Right cardiac atrium (tissue), 5 donors: ENCODE data around the gene OR5M11. TPM values are rescaled to one million over a fixed set of nuclear protein-coding genes. Genes with fewer than 3 reads are reported as not detected.
"Not testable (repeated sequence)": the region's sequence is repeated elsewhere in the genome, so short reads cannot be mapped to it uniquely, and the experiment has no call there.

Experiments used
- ATAC-seq, 2 donors: fragments of 200-7000 bp; cut with Tn5 transposase; one replicate each; pipeline versions ENCODE4 v1.8.0 to v1.9.1; 2020; ENCODE audit warnings: moderate library complexity in 2 of 2, mild to moderate bottlenecking in 1 of 2
- DNase-seq, 3 donors: peaks; one replicate each; pipeline ENCODE4 v3.0.0-alpha.2; 2020
- H3K27ac ChIP-seq: one replicate; pipeline ENCODE4 v1.5.1; 2013; ENCODE audit warnings: mild to moderate bottlenecking, low read length, control low read depth, moderate library complexity
- H3K27me3 ChIP-seq: one replicate; pipeline ENCODE4 v1.6.1; 2013; ENCODE audit not compliant: control insufficient read depth, insufficient read depth
- H3K4me1 ChIP-seq: one replicate; pipeline ENCODE4 v1.6.1; 2013; ENCODE audit warnings: low read length; ENCODE audit not compliant: control insufficient read depth, insufficient read depth
- H3K4me3 ChIP-seq: one replicate; pipeline ENCODE4 v1.5.1; 2013; ENCODE audit warnings: low read length, control low read depth
- H3K9me3 ChIP-seq: one replicate; pipeline ENCODE4 v1.6.1; 2013; ENCODE audit warnings: low read length; ENCODE audit not compliant: control insufficient read depth
- WGBS: extraction: QIAGEN DNeasy Blood & Tissue Kit; methylation state at CpG from one replicate; pipeline ENCODE4 v1.1.7; 2013; 5-methylcytosine and 5-hydroxymethylcytosine counted together
- intact Hi-C, 4 donors: fragments of 100-400 bp; cut with DNase I; formaldehyde crosslinking; loops; one replicate each; pipeline versions ENCODE4 v1.11.0 to v1.14.0; 2022 to 2023
- long read RNA-seq, 4 donors: library from polyadenylated mRNA; unstranded; transcript quantifications; one replicate each; pipeline ENCODE4 v2.0.0, GENCODE V29; 2020 to 2021
- polyA plus RNA-seq: library from polyadenylated mRNA; stranded (reverse); fragments of 200-250 nt; gene quantifications from one replicate; pipeline ENCODE4 v1.2.3, GENCODE V29; 2013
- total RNA-seq, 4 donors: library from RNA; stranded (reverse); fragmentation: NEBNext Ultra II Directional; extraction: Animal tissue kit (Norgen Biotek cat#: 25700); gene quantifications; one replicate each; pipeline ENCODE4 v1.2.1, GENCODE V29; 2021
- donor health status: healthy with polysubstance abuse.
- donor health status: DM: no; HTN: yes; CAD: no.
- donor health status: DM: no; HTN: no; CAD: no.
- donor health status: DM: no; HTN: yes; CAD: no; lungs with severe emphysema.
- donor health status: DM: yes; HTN: yes; CAD: no.

Gene OR5M11
- total RNA-seq (not detected), polyA plus RNA-seq (not detected)
- long read RNA-seq, donor 1 = 0 reads
- long read RNA-seq, donor 2 = 0 reads
- long read RNA-seq, donor 3 = 0 reads
- long read RNA-seq, donor 4 = 0 reads

- H3K9me3 ChIP-seq = no peaks in the 10 kb centered on the region
- 80% methylated on average over 2 of the region's 2 CpGs for WGBS
- no peak within 1 kb of the TSS for H3K4me3 ChIP-seq
- H3K27ac ChIP-seq = no peak within 1 kb of the TSS
- no peaks in the 10 kb centered on the region for H3K27me3 ChIP-seq
- intact Hi-C loops = no loop called here
- H3K4me1 ChIP-seq = no peaks in the 10 kb centered on the region
- ATAC-seq (no peak), DNase-seq (no peak)
Observed at GRCh38 chr11:56543157-56543556, at the start of gene OR5M11. OR5M11 (minus strand) TSS chr11:56543257; CDS start chr11:56543257, 0 bp downstream.

GRCh38 chr11:56592088-56592717, 49.1 kb upstream of the OR5M11 start:
- H3K4me3 ChIP-seq, DNase-seq, intact Hi-C loops, H3K9me3 ChIP-seq, H3K4me1 ChIP-seq, ATAC-seq, H3K27me3 ChIP-seq, H3K27ac ChIP-seq: not testable (repeated sequence)
- WGBS = 89% methylated on average over 20 of the region's 20 CpGs

- intact Hi-C loops = no loop called here
- Histone ChIP-seq H3K9me3 (no peaks in the 10 kb centered on the region), H3K27ac (no peak within 1 kb of the TSS), H3K4me1 (no peaks in the 10 kb centered on the region), H3K4me3 (no peak within 1 kb of the TSS), H3K27me3 (no peaks in the 10 kb centered on the region)
- no peak for DNase-seq
- 39% methylated on average over 3 of the region's 3 CpGs for WGBS
- ATAC-seq = no peak
Observed at GRCh38 chr11:56577621-56578020, 34.6 kb upstream of the OR5M11 start, which contains the start of gene OR5M10. OR5M10 (minus strand) TSS chr11:56577721; CDS start chr11:56577721, 0 bp downstream.

- no peak overlapping the region for H3K4me3 ChIP-seq
- no peaks in the 10 kb centered on the region for H3K27me3 ChIP-seq
- DNase-seq (no peak), ATAC-seq (no peak)
- 60% methylated on average over 6 of the region's 6 CpGs for WGBS
- H3K9me3 ChIP-seq = no peaks in the 10 kb centered on the region
- intact Hi-C loops = no loop called here
- no peaks in the 10 kb centered on the region for H3K4me1 ChIP-seq
- no peak overlapping the region for H3K27ac ChIP-seq
Observed at GRCh38 chr11:56558574-56558973, 15.5 kb upstream of the OR5M11 start.

GRCh38 chr11:56554691-56555090, 11.6 kb upstream of the OR5M11 start:
- DNase-seq, H3K9me3 ChIP-seq, intact Hi-C loops, H3K4me1 ChIP-seq, H3K27ac ChIP-seq, ATAC-seq, H3K27me3 ChIP-seq, H3K4me3 ChIP-seq: not testable (repeated sequence)
- WGBS = 83% methylated on average over 13 of the region's 13 CpGs

GRCh38 chr11:56545531-56545930, 2.5 kb upstream of the OR5M11 start:
- no peak for ATAC-seq
- 87% methylated on average over 6 of the region's 6 CpGs for WGBS
- H3K4me3 ChIP-seq = no peak overlapping the region
- intact Hi-C loops = no loop called here
- H3K27ac ChIP-seq = no peak overlapping the region
- H3K4me1 ChIP-seq = no peaks in the 10 kb centered on the region
- no peaks in the 10 kb centered on the region for H3K27me3 ChIP-seq
- H3K9me3 ChIP-seq = no peaks in the 10 kb centered on the region
- no peak for DNase-seq

- intact Hi-C loops = no loop called here
- DNase-seq = no peak
- Histone ChIP-seq H3K9me3 (no peaks in the 10 kb centered on the region), H3K4me1 (no peaks in the 10 kb centered on the region), H3K4me3 (no peak overlapping the region), H3K27me3 (no peaks in the 10 kb centered on the region), H3K27ac (no peak overlapping the region)
- WGBS = 86% methylated on average over 1 of the region's 1 CpG
- no peak for ATAC-seq
Observed at GRCh38 chr11:56543739-56544138, 682 bp upstream of the OR5M11 start.

GRCh38 chr11:56533054-56533740, 9.9 kb downstream of the OR5M11 start:
- peak in 1 of 2 donors; percentile 31 for ATAC-seq
- no peaks in the 10 kb centered on the region for H3K4me1 ChIP-seq
- no peaks in the 10 kb centered on the region for H3K9me3 ChIP-seq
- intact Hi-C loops = no loop called here
- H3K27ac ChIP-seq = no peak overlapping the region
- 68% methylated on average over 3 of the region's 3 CpGs for WGBS
- DNase-seq = no peak
- H3K4me3 ChIP-seq = no peak overlapping the region
- no peaks in the 10 kb centered on the region for H3K27me3 ChIP-seq

GRCh38 chr11:56531856-56532255, 11.2 kb downstream of the OR5M11 start:
- intact Hi-C loops = no loop called here
- ATAC-seq (no peak), DNase-seq (no peak)
- H3K27me3 ChIP-seq = no peaks in the 10 kb centered on the region
- H3K4me3 ChIP-seq = no peak overlapping the region
- 80% methylated on average over 2 of the region's 2 CpGs for WGBS
- H3K4me1 ChIP-seq = no peaks in the 10 kb centered on the region
- H3K9me3 ChIP-seq = no peaks in the 10 kb centered on the region
- H3K27ac ChIP-seq = no peak overlapping the region

GRCh38 chr11:56522008-56522407, 21.0 kb downstream of the OR5M11 start:
- Histone ChIP-seq H3K9me3 (no peaks in the 10 kb centered on the region), H3K27ac (no peak overlapping the region), H3K4me3 (no peak overlapping the region), H3K27me3 (no peaks in the 10 kb centered on the region), H3K4me1 (no peaks in the 10 kb centered on the region)
- 63% methylated on average over 5 of the region's 5 CpGs for WGBS
- no peak for ATAC-seq
- intact Hi-C loops = no loop called here
- no peak for DNase-seq

- intact Hi-C loops = no loop called here
- Histone ChIP-seq H3K27me3 (no peaks in the 10 kb centered on the region), H3K9me3 (no peaks in the 10 kb centered on the region), H3K27ac (no peak overlapping the region), H3K4me3 (no peak overlapping the region), H3K4me1 (no peaks in the 10 kb centered on the region)
- no peak for DNase-seq
- no peak for ATAC-seq
- WGBS = 67% methylated on average over 1 of the region's 1 CpG
Observed at GRCh38 chr11:56513280-56513679, 29.8 kb downstream of the OR5M11 start.
